Testis (tissue), 2 donors: ENCODE data around the gene PIP4K2B.

Experiments used
- POLR2A ChIP-seq: fragments of 450-650 bp; IDR thresholded peaks from one replicate; pipeline ENCODE4 v1.6.1; 2017; ENCODE audit warnings: antibody characterized with exemption, mild to moderate bottlenecking, moderate library complexity
- TF ChIP-seq, protein P1 (sequence below), 3 experiments: fragments of 450-650 bp in 2 of 3; fragments of 200-600 bp in 1 of 3; sonication (generic) in 1 of 3; IDR thresholded peaks; one replicate each; pipeline ENCODE4 v1.5.1; 2016 to 2019; ENCODE audit warnings: antibody characterized with exemption in 3 of 3, mild to moderate bottlenecking in 2 of 3, moderate library complexity in 1 of 3

DNA sequence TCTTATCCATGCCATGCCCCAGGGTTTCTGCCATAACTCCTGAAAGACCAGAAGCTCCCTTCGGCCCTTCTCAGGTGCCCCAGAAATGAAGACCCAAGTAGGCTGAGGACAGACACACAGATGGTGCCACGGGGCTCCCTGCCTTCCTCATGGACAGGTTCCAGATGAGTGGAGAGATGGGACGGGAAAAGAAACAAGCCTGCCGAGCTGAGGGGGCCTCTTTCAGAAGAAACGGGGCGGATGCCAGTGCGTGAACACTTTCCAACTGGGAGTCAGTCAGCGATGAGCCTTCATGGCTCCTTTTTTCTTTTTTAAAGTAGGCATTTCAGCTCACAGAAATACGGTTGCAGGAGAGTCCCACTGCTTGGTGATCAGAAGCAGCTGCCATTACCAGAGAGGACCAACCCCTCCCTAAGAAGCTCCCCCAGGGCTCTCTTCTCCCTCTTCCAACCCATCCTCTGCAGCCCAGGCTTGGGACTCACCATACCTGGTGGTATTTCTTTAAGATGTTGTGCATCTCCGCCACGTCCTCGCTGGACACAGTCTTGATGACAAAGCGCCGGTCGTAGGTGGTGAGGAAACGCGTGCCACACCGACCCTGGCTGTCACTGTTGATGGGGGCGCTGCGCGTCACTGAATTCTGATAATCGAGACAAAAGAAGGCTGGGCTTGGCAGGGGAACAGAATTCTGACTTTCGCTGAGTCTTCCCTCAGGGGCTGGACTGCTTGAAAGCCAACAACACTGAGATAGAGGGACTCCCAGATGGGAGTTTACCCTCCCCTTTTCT lies 19.2 kb downstream of the PIP4K2B start:
- TF ChIP-seq, protein P1, sequence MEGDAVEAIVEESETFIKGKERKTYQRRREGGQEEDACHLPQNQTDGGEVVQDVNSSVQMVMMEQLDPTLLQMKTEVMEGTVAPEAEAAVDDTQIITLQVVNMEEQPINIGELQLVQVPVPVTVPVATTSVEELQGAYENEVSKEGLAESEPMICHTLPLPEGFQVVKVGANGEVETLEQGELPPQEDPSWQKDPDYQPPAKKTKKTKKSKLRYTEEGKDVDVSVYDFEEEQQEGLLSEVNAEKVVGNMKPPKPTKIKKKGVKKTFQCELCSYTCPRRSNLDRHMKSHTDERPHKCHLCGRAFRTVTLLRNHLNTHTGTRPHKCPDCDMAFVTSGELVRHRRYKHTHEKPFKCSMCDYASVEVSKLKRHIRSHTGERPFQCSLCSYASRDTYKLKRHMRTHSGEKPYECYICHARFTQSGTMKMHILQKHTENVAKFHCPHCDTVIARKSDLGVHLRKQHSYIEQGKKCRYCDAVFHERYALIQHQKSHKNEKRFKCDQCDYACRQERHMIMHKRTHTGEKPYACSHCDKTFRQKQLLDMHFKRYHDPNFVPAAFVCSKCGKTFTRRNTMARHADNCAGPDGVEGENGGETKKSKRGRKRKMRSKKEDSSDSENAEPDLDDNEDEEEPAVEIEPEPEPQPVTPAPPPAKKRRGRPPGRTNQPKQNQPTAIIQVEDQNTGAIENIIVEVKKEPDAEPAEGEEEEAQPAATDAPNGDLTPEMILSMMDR (IDR thresholded peaks at IDR 0.05): no peak
- TF ChIP-seq POLR2A: no peak
